GM23248 (cell line): ENCODE results near the gene C2CD5. TPM values are rescaled to one million over a fixed set of nuclear protein-coding genes. Genes with fewer than 3 reads are reported as not detected.

Experiments
- DNase-seq: peaks from one replicate; pipeline ENCODE4 v3.0.0-alpha.2; 2015
- H2AFZ ChIP-seq: fragments of 200-600 bp; sonication (generic); 2 replicates; pipeline ENCODE4 v1.6.1; 2016; ENCODE audit warnings: antibody characterized with exemption
- H3F3A ChIP-seq: fragments of 200-600 bp; sonication (generic); 2 replicates; pipeline ENCODE4 v1.6.1; 2016; ENCODE audit warnings: mild to moderate bottlenecking, antibody characterized with exemption, mixed run types; ENCODE audit not compliant: insufficient read depth
- H3K27ac ChIP-seq: fragments of 200-600 bp; sonication (generic); 2 replicates; pipeline ENCODE4 v1.5.1; 2016; ENCODE audit warnings: mild to moderate bottlenecking
- H3K27me3 ChIP-seq: fragments of 200-600 bp; sonication (generic); replicated peaks from 2 replicates; pipeline ENCODE4 v1.6.1; 2016; ENCODE audit warnings: mild to moderate bottlenecking; ENCODE audit not compliant: insufficient read depth
- H3K36me3 ChIP-seq: fragments of 200-600 bp; sonication (generic); 2 replicates; pipeline ENCODE4 v1.6.1; 2016; ENCODE audit warnings: low read depth, mild to moderate bottlenecking
- H3K4me1 ChIP-seq: fragments of 200-600 bp; sonication (generic); 2 replicates; pipeline ENCODE4 v1.6.1; 2016; ENCODE audit warnings: mild to moderate bottlenecking; ENCODE audit not compliant: insufficient read depth
- H3K4me2 ChIP-seq: fragments of 200-600 bp; sonication (generic); one replicate; pipeline ENCODE4 v1.6.1; 2016; ENCODE audit warnings: mild to moderate bottlenecking; ENCODE audit not compliant: unreplicated experiment
- H3K4me3 ChIP-seq: fragments of 200-600 bp; sonication (generic); 2 replicates; pipeline ENCODE4 v1.5.1; 2016; ENCODE audit warnings: mild to moderate bottlenecking
- H3K79me2 ChIP-seq: fragments of 200-600 bp; sonication (generic); 2 replicates; pipeline ENCODE4 v1.6.1; 2016; ENCODE audit warnings: mild to moderate bottlenecking; ENCODE audit not compliant: insufficient read depth
- H3K9ac ChIP-seq: fragments of 200-600 bp; sonication (generic); 2 replicates; pipeline ENCODE4 v1.6.1; 2016; ENCODE audit warnings: mild to moderate bottlenecking
- H3K9me2 ChIP-seq: fragments of 200-600 bp; sonication (generic); 2 replicates; pipeline ENCODE4 v1.6.1; 2016; ENCODE audit warnings: mixed run types, mild to moderate bottlenecking, moderate library complexity; ENCODE audit not compliant: insufficient read depth
- H3K9me3 ChIP-seq: fragments of 200-600 bp; sonication (generic); one replicate; pipeline ENCODE4 v1.6.1; 2017; ENCODE audit warnings: low read depth
- H4K20me1 ChIP-seq: fragments of 200-600 bp; sonication (generic); 2 replicates; pipeline ENCODE4 v1.6.0; 2016; ENCODE audit not compliant: insufficient read depth
- EZH2 ChIP-seq: fragments of 200-600 bp; sonication (generic); IDR thresholded peaks from 2 replicates; pipeline ENCODE4 v1.6.1; 2018; ENCODE audit warnings: antibody characterized with exemption, mild to moderate bottlenecking; ENCODE audit not compliant: insufficient read depth, poor library complexity, severe bottlenecking
- EZH2phosphoT487 ChIP-seq: fragments of 200-600 bp; sonication (generic); IDR thresholded peaks from 2 replicates; pipeline ENCODE4 v1.6.1; 2018; ENCODE audit warnings: antibody characterized with exemption, moderate library complexity, mild to moderate bottlenecking, low read depth; ENCODE audit not compliant: insufficient read depth
- WGBS, 2 experiments: methylation state at CpG; one replicate each; pipeline ENCODE4 v1.1.6; 2015 to 2017; ENCODE audit warnings: low lambda C conversion rate in 2 of 2, low coverage in 1 of 2; ENCODE audit errors: missing lambda C conversion rate in 2 of 2; 5-methylcytosine and 5-hydroxymethylcytosine counted together
- in situ Hi-C: fragments of 300-500 bp; cut with MboI; formaldehyde crosslinking; loops from 2 replicates; pipeline ENCODE4 v1.15.0; 2020
- polyA plus RNA-seq: library from polyadenylated mRNA; unstranded; fragments of >200 nt; fragmentation: Nextera tagmentation; extraction: Ambion mirVana; gene quantifications from 2 replicates; pipeline ENCODE4 v1.2.1, GENCODE V29; 2016
- total RNA-seq: library from RNA; depleted of rRNA; stranded (reverse); fragments of >200 nt; shearing (Covaris generic); gene quantifications from 2 replicates; pipeline ENCODE4 v1.2.3, GENCODE V29; 2014

Gene C2CD5
- total and polyA plus RNA-seq, 2 experiments from 2014 or later, result 13.3 to 13.7 TPM

GRCh38 chr12:22412581-22412980 lies 131.8 kb downstream of the C2CD5 start:
- no peak for TF ChIP-seq EZH2phosphoT487
- no peak for TF ChIP-seq EZH2
- Histone ChIP-seq H3K9ac (no peak overlapping the region), H3K9me2 (no peaks in the 10 kb centered on the region), H4K20me1 (no peaks in the 10 kb centered on the region), H3K79me2 (no peaks in the 10 kb centered on the region), H3K4me1 (no peaks in the 10 kb centered on the region), H3K27ac (no peak overlapping the region), H3K9me3 (no peaks in the 10 kb centered on the region), H3K4me2 (no peak overlapping the region), H3K4me3 (no peak overlapping the region), H3K27me3 (peaks cover 14% of the 10 kb centered on the region), H3F3A (no peaks in the 10 kb centered on the region), H2AFZ (no peak overlapping the region), H3K36me3 (no peaks in the 10 kb centered on the region)
- no peak for DNase-seq
- 57 to 66% methylated on average over 3 of the region's 3 CpGs for WGBS, 2 experiments
- in situ Hi-C loops, result no loop called here

GRCh38 chr12:22410486-22410885 lies 133.9 kb downstream of the C2CD5 start:
- TF ChIP-seq EZH2 (no peak), EZH2phosphoT487 (no peak)
- Histone ChIP-seq H3K36me3 (no peaks in the 10 kb centered on the region), H3K4me3 (no peak overlapping the region), H3K4me1 (no peaks in the 10 kb centered on the region), H3K79me2 (no peaks in the 10 kb centered on the region), H3F3A (no peaks in the 10 kb centered on the region), H2AFZ (no peak overlapping the region), H3K27me3 (no peaks in the 10 kb centered on the region; the same call in 1 of the 2 replicates), H3K9me3 (no peaks in the 10 kb centered on the region), H3K27ac (no peak overlapping the region), H3K9ac (no peak overlapping the region), H3K4me2 (no peak overlapping the region), H3K9me2 (no peaks in the 10 kb centered on the region), H4K20me1 (no peaks in the 10 kb centered on the region)
- 65 to 69% methylated on average over 3 of the region's 3 CpGs for WGBS, 2 experiments
- no peak for DNase-seq
- in situ Hi-C loops, result no loop called here

DNA sequence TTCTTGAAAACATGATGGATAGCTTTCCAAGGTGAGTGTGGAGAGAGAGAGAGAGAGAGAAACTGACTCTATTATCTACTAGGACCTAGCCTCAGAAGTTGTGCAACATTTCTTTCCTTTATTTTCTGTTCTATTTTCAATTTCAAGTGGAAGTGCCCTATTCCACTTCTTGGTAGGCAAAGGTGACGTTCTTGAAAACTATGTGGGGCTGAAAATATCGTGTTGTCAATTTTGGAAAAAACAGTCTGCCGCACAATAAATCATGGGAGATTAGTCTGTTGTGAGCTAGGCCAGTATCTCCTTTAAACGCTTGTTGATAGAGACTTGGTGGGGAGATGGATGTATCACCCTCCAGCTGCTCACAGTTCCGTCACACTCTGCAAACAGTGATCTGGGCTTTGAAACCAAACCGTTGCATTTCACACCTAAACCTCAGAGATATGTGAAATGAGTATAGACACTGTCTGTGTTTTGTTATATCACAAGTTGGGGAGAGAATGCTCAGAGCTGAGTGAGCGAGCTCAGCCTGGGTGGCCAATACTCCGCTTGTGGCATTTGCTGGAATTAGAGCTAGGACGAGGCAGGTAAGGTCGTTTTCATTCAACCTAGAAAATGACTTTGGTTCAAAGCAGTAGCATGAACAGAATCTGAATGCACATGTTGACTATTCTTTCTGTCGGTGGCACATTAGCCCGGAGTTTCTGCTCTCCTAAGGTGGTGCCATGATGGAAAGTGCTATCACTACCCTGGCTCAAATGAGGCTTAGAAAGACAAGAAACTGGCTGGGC lies 134.8 kb downstream of the C2CD5 start:
- H3K9me2 ChIP-seq, result no peaks in the 10 kb centered on the region
- no peaks in the 10 kb centered on the region; the same call in 1 of the 2 replicates for H3K27me3 ChIP-seq
- WGBS, 2 experiments, result 54 to 55% methylated on average over 12 of the region's 12 CpGs
- H3K4me2 ChIP-seq, result no peak overlapping the region
- no peak overlapping the region for H3K9ac ChIP-seq
- no peak for TF ChIP-seq EZH2
- TF ChIP-seq EZH2phosphoT487, result no peak
- H3K36me3 ChIP-seq, result no peaks in the 10 kb centered on the region
- no peaks in the 10 kb centered on the region for H3F3A ChIP-seq
- no peaks in the 10 kb centered on the region for H3K4me1 ChIP-seq
- no peaks in the 10 kb centered on the region for H3K9me3 ChIP-seq
- no peaks in the 10 kb centered on the region for H4K20me1 ChIP-seq
- no peak for DNase-seq
- H2AFZ ChIP-seq, result no peak overlapping the region
- no peak overlapping the region for H3K4me3 ChIP-seq
- no peak overlapping the region for H3K27ac ChIP-seq
- no peaks in the 10 kb centered on the region for H3K79me2 ChIP-seq
- in situ Hi-C loops, result no loop called here

GRCh38 chr12:22408610-22409376 lies 135.5 kb downstream of the C2CD5 start:
- Histone ChIP-seq H3K9me2 (no peaks in the 10 kb centered on the region), H2AFZ (no peak overlapping the region), H3K4me2 (no peak overlapping the region), H3K36me3 (no peaks in the 10 kb centered on the region), H4K20me1 (no peaks in the 10 kb centered on the region), H3K4me1 (no peaks in the 10 kb centered on the region), H3K27me3 (no peaks in the 10 kb centered on the region; the same call in 1 of the 2 replicates), H3K9me3 (no peaks in the 10 kb centered on the region), H3K9ac (no peak overlapping the region), H3K27ac (no peak overlapping the region), H3F3A (no peaks in the 10 kb centered on the region), H3K4me3 (no peak overlapping the region), H3K79me2 (no peaks in the 10 kb centered on the region)
- DNase-seq, result peak; percentile 2
- in situ Hi-C loops, result no loop called here
- 6% methylated on average over 8 of the region's 8 CpGs for WGBS, 2 experiments
- TF ChIP-seq EZH2 (no peak), EZH2phosphoT487 (no peak)
